ENCODE results near the gene LPIN3. TPM values are rescaled to one million over a fixed set of nuclear protein-coding genes. Genes with fewer than 3 reads are reported as not detected.

LPIN3 gene
- total and polyA plus RNA-seq, 2 of the 8 experiments (the other 6 are each of a cell fraction or from before 2014, with no cell fraction given): 3.7 to 3.9 TPM

- TF ChIP-seq MAFK (IDR thresholded peaks at IDR 0.05; ENCODE audit: low read depth, low read length): no peak
- no peak for TF ChIP-seq ASH2L (IDR thresholded peaks at IDR 0.05; ENCODE audit: low read length)
- no peak for TF ChIP-seq BACH1 (IDR thresholded peaks at IDR 0.05; ENCODE audit: low read length)
- no peak for TF ChIP-seq BRCA1 (IDR thresholded peaks at IDR 0.05; ENCODE audit: low read depth, low read length)
Observed at GRCh38 chr20:41349943-41350342, 9.3 kb downstream of the LPIN3 start (continued).

Data from H1 (cell line).